ENCODE measurements around the gene PFDN6.
A peak's percentile ranks its signal among the peaks of the same experiment; 100 is the strongest.

PFDN6 gene

GRCh38 chr6:33315793-33316602 lies 26.6 kb downstream of the PFDN6 start:
- TF ChIP-seq REST (IDR thresholded peaks at IDR 0.05; ENCODE audit: low read depth) (peak; percentile 48; the same call in 1 of the 2 replicates), TEAD4 (IDR thresholded peaks at IDR 0.05) (no peak)

- no peak for TF ChIP-seq RAD21 (IDR thresholded peaks at IDR 0.05; ENCODE audit: low read depth)
- no peak for TF ChIP-seq FOXM1 (IDR thresholded peaks at IDR 0.05; ENCODE audit: borderline replicate concordance, low read depth)
- TF ChIP-seq REST (IDR thresholded peaks at IDR 0.05; ENCODE audit: low read depth), result no peak
- TF ChIP-seq USF1 (IDR thresholded peaks at IDR 0.05), result no peak
- no peak for TF ChIP-seq CEBPB (IDR thresholded peaks at IDR 0.05)
- TF ChIP-seq YY1 (IDR thresholded peaks at IDR 0.05; ENCODE audit: low read depth), result no peak
- TF ChIP-seq MAX (IDR thresholded peaks at IDR 0.05), result no peak
- TF ChIP-seq TAF1 (IDR thresholded peaks at IDR 0.05; ENCODE audit: low read depth), result no peak
- no peak for TF ChIP-seq ZBTB7A (IDR thresholded peaks at IDR 0.05; ENCODE audit: low read depth)
- no peak for TF ChIP-seq EGR1 (IDR thresholded peaks at IDR 0.05)
These were observed 27.4 kb downstream of the PFDN6 start for GRCh38 chr6:33316603-33317418.

- TF ChIP-seq FOXM1 (IDR thresholded peaks at IDR 0.05; ENCODE audit: borderline replicate concordance, low read depth) (no peak), CEBPB (IDR thresholded peaks at IDR 0.05) (no peak), REST (IDR thresholded peaks at IDR 0.05; ENCODE audit: low read depth) (no peak), YY1 (IDR thresholded peaks at IDR 0.05; ENCODE audit: low read depth) (no peak), TEAD4 (IDR thresholded peaks at IDR 0.05) (no peak), ZBTB7A (IDR thresholded peaks at IDR 0.05; ENCODE audit: low read depth) (no peak), RAD21 (IDR thresholded peaks at IDR 0.05; ENCODE audit: low read depth) (no peak), CREB1 (IDR thresholded peaks at IDR 0.05; ENCODE audit: low read depth) (no peak), TCF12 (IDR thresholded peaks at IDR 0.05; ENCODE audit: low read depth) (no peak), MAX (IDR thresholded peaks at IDR 0.05) (no peak), TAF1 (IDR thresholded peaks at IDR 0.05; ENCODE audit: low read depth) (no peak), USF1 (IDR thresholded peaks at IDR 0.05) (no peak), EGR1 (IDR thresholded peaks at IDR 0.05) (no peak), EP300 (IDR thresholded peaks at IDR 0.05; ENCODE audit: borderline replicate concordance) (no peak), NFIC (IDR thresholded peaks at IDR 0.05) (no peak)
These were observed 27.9 kb downstream of the PFDN6 start for GRCh38 chr6:33317419-33317668.

GRCh38 chr6:33317669-33318425 lies 28.4 kb downstream of the PFDN6 start, which contains the start of gene ZBTB22:
TSS of gene ZBTB22 (minus strand) at chr6:33317744. CDS start at chr6:33316916, 828 bp downstream.
- TF ChIP-seq ZBTB7A (IDR thresholded peaks at IDR 0.05; ENCODE audit: low read depth), result no peak
- TF ChIP-seq CREB1 (IDR thresholded peaks at IDR 0.05; ENCODE audit: low read depth), result peak; percentile 20; the same call in 1 of the 2 replicates
- peak; percentile 51; the same call in 1 of the 2 replicates for TF ChIP-seq EGR1 (IDR thresholded peaks at IDR 0.05)
- no peak for TF ChIP-seq RAD21 (IDR thresholded peaks at IDR 0.05; ENCODE audit: low read depth)
- 0 out of 2 replicates have a peak, but pooled peaks have one; percentile 38 for TF ChIP-seq TCF12 (IDR thresholded peaks at IDR 0.05; ENCODE audit: low read depth)
- TF ChIP-seq EP300 (IDR thresholded peaks at IDR 0.05; ENCODE audit: borderline replicate concordance), result no peak
- peak; percentile 62 for TF ChIP-seq TEAD4 (IDR thresholded peaks at IDR 0.05)
- TF ChIP-seq FOXM1 (IDR thresholded peaks at IDR 0.05; ENCODE audit: borderline replicate concordance, low read depth), result peak; percentile 36; the same call in 1 of the 2 replicates
- TF ChIP-seq YY1 (IDR thresholded peaks at IDR 0.05; ENCODE audit: low read depth), result peak; percentile 90
- TF ChIP-seq MAX (IDR thresholded peaks at IDR 0.05), result peak; percentile 89

Data from Ishikawa (cell line).